GM19238 (cell line): ENCODE measurements around the gene TP63.

Source experiments
- DNase-seq: peaks from one replicate; pipeline ENCODE4 v3.0.0; 2011; ENCODE audit warnings: low spot score; ENCODE audit not compliant: insufficient read length

The TP63 gene

GRCh38 chr3:189911001-189911400, 279.8 kb downstream of the TP63 start:
- no peak for DNase-seq

GRCh38 chr3:189914799-189915198, 283.6 kb downstream of the TP63 start:
- DNase-seq = no peak

DNA sequence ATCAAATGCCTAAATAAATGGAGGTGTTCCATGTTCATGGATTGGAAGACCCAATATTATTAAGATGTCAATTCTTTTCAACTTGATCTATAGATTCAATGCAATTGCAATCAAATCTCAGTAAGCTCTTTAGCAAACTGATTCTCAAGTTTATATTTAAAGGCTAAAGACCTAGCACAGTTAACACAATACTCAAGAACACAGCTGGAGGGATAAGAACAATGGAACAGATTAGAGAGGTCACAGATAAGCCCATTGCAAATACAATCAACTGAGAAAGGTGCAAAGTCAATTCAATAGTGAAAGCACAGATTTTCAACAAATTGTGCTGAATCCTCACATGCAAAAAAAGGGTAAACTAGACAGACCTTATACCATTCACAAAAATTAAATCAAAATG, 290.6 kb downstream of the TP63 start:
- no peak for DNase-seq

DNA sequence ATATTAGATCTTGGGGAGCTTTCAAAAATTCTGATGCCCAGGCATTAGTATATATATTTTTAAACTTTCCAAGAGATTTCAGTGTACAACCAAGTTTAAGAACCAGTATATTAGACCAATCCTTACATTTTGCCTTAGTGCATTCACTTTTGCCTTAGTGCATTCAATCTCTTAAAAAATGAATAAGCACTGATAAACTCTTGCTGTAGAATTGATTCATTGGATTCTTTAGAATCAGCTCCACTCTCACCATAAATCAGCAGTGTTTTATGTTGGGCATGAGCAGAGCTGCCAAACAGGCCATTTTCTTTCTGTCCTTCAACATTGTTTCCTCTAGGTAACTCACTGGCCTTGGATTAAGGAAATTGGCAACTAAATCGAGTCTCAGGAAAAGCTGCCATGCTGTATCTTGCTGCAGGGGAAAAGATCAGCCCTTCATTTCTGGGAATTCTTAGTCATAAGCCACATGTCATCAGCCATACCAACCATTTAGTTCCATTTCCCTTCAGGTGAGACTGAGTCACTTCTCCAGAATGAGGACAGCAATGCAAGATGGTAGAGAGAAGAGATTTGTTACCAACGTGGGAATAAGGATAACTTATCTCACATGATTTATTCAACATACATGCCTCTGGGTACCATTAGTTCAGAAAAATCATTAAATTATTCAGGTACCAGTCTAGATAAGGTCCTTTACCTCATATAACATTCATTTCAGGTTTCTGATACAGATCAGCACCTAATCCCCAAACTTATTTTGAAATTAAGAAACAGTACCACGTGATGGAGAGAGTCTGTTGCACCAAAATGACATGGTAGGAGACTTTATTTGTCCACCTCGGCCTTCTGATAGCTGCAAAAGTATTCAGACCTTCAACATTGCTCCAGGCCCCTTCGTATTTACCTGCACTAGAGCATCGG, 297.0 kb downstream of the TP63 start:
- DNase-seq = no peak

DNA sequence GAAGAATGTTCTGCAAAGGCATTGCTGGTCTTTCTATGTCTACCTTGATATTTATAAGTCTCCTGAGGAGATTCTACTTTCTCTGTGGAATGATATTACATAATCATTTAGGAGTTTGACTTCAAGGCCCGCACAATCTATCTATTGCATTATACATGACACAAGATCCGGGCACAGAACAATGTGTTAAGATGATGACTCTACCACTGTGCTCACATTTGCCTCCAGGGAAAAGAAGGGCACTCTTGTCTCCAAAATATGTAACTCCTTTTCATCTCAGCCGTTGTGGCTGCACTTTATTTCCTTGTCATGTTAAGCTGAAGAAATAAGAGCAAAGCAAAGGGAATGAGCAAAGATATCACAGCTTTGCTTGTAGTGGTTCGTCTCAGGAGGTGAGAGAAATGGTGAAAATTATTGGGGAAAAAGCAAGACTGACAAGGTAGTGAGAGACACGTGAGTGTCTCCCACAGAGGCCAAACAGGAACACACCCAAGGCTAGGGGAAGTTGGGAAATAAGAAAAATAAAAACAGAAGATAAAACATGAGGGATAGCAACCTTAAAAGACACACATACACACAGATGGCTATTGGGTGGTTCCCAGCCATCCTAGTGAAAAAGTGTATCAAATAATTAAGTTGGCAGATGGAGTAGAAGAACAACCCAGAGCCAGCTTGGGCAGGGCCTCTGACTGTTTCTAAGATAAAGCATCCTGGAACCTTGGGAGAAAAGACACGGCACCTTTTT, 305.2 kb downstream of the TP63 start:
- DNase-seq = no peak

DNA sequence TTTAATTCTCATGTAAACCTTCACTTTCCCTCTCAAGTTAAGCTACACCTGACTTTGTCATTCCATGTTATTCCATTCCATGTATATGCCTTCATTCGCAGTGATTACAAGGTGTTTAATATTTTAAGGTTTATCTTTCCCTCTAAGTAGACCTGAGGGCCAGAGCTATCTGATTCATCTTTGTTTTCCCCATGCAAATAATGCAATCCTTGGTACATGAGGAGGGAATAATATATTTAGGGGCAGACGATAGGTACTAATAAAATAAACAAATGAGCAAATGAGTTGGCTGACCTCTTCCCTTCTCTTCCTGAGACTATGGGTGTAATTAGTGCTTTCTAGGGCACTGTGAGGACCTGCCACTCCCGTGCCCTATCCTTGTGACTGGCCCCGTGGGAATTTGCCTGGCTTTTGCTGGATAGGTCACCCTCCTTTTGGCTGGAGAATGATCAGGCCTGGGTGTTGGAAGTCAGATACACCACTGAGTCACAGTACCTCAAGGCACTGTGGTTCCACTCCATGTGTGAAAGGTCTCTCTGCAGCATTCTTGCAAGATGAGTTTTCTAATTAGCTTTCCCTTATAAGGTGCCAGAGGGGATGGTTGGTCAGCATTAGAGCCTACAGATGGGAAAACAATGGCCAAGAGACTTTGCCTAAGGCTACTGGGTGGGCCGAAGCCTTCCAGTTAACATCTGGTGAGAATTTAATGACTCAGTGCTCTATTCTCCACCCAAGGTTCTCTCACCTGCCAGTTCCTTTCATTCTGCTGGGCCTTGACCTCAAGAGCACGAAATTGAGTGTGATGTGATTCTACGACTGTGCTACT, 306.3 kb downstream of the TP63 start:
- DNase-seq = no peak

- no peak for DNase-seq
These were observed 309.9 kb downstream of the TP63 start for GRCh38 chr3:189941125-189941524.

GRCh38 chr3:189941679-189942078, 310.5 kb downstream of the TP63 start:
- no peak for DNase-seq

GRCh38 chr3:189942948-189943347, 311.8 kb downstream of the TP63 start:
- DNase-seq = no peak

- no peak for DNase-seq
These were observed 313.3 kb downstream of the TP63 start for GRCh38 chr3:189944285-189945145.

GRCh38 chr3:189945935-189946709, 314.9 kb downstream of the TP63 start:
- DNase-seq = no peak
